HCT116 (cell line): ENCODE measurements around the gene WNT9A. TPM values are rescaled to one million over a fixed set of nuclear protein-coding genes. Genes with fewer than 3 reads are reported as not detected.

ENCODE experiments used
- ATAC-seq: fragments of 200-7000 bp; cut with Tn5 transposase; 2 replicates; pipeline ENCODE4 v1.9.1; 2020; ENCODE audit warnings: mild to moderate bottlenecking, moderate library complexity
- BruUV-seq: library from RNA; stranded (reverse); fragments of 400-500 nt; replicated peaks from 2 replicates; lab custom pipeline; 2021; lab: Mats Ljungman, UMichigan
- CTCF ChIA-PET: fragments of 300-600 bp; sonication (Branson Sonifier 250); formaldehyde crosslinking; loops from one replicate; lab custom pipeline; 2021; ENCODE audit warnings: antibody characterized with exemption; lab: Charles Lee
- POLR2A ChIA-PET: fragments of 300-600, 350-600 bp; sonication (Branson Sonifier 250); formaldehyde crosslinking; loops from one replicate; lab custom pipeline; 2021; ENCODE audit warnings: antibody characterized with exemption; lab: Charles Lee
- RAD21 ChIA-PET, 2 experiments: fragments of 300-600 bp; sonication (Branson Sonifier 250); formaldehyde crosslinking; loops; one replicate each; lab custom pipeline; 2023; ENCODE audit warnings: low total read pairs in 2 of 2; ENCODE audit not compliant: uncharacterized antibody in 2 of 2, unreplicated experiment in 2 of 2, low non-redundant PET in 1 of 2; lab: Charles Lee
- DNase-seq: peaks from one replicate; pipeline ENCODE4 v3.0.0-alpha.2; 2010; ENCODE audit warnings: low read depth, low spot score
- H2AFZ ChIP-seq: fragments of 200-600 bp; shearing (Covaris generic), sonication (generic); 2 replicates; pipeline ENCODE4 v1.6.1; 2017; ENCODE audit warnings: low read depth, mixed run types, mixed read lengths, antibody characterized with exemption, low read length; ENCODE audit not compliant: poor library complexity, severe bottlenecking
- H3K27ac ChIP-seq: 2 replicates; pipeline ENCODE4 v1.5.1; 2012; ENCODE audit warnings: low read depth, low read length
- H3K27me3 ChIP-seq: fragments of 200-600 bp; sonication (generic); 2 replicates; pipeline ENCODE4 v1.6.1; 2016; ENCODE audit warnings: mixed run types, low read length, mixed read lengths; ENCODE audit not compliant: insufficient read depth
- H3K36me3 ChIP-seq, 2 experiments: fragments of 200-500 bp in 1 of 2; fragments of 200-600 bp in 1 of 2; sonication (Bioruptor generic) in 1 of 2; sonication (generic) in 1 of 2; 2 replicates each; pipeline versions ENCODE4 v1.5.1 to v1.6.1; 2014 to 2016; ENCODE audit warnings: low read length in 2 of 2, inconsistent platforms in 1 of 2, mixed read lengths in 1 of 2, mixed run types in 1 of 2; ENCODE audit not compliant: insufficient read depth in 2 of 2, control insufficient read depth in 1 of 2
- H3K4me1 ChIP-seq, 2 experiments: fragments of 200-600 bp in 1 of 2; sonication (generic) in 1 of 2; 2 replicates each; pipeline versions ENCODE4 v1.5.1 to v1.6.1; 2012 to 2017; ENCODE audit warnings: low read length in 2 of 2, inconsistent platforms in 1 of 2, mild to moderate bottlenecking in 1 of 2, mixed read lengths in 1 of 2, mixed run types in 1 of 2, moderate library complexity in 1 of 2; ENCODE audit not compliant: insufficient read depth in 2 of 2, control insufficient read depth in 1 of 2
- H3K4me2 ChIP-seq: fragments of 200-600 bp; sonication (generic); 2 replicates; pipeline ENCODE4 v1.6.1; 2017; ENCODE audit warnings: mixed run types, low read length, mixed read lengths
- H3K4me3 ChIP-seq, 2 experiments: fragments of 200-600 bp in 1 of 2; sonication (generic) in 1 of 2; replicated peaks in 1 of 2; 2 replicates each; pipeline ENCODE4 v1.5.1; 2011 to 2016; ENCODE audit warnings: low read length in 2 of 2, control low read depth in 1 of 2, low read depth in 1 of 2, mild to moderate bottlenecking in 1 of 2, mixed read lengths in 1 of 2, mixed run types in 1 of 2
- H3K79me2 ChIP-seq: fragments of 200-600 bp; sonication (generic); 2 replicates; pipeline ENCODE4 v1.6.1; 2017; ENCODE audit warnings: mild to moderate bottlenecking, mixed run types, low read length, moderate library complexity, mixed read lengths; ENCODE audit not compliant: insufficient read depth
- H3K9ac ChIP-seq: fragments of 200-600 bp; sonication (generic); 2 replicates; pipeline ENCODE4 v1.6.1; 2016; ENCODE audit warnings: low read length, mixed read lengths
- H3K9me2 ChIP-seq: fragments of 200-600 bp; sonication (generic), shearing (Covaris generic); 2 replicates; pipeline ENCODE4 v1.6.1; 2017; ENCODE audit warnings: mixed run types, mild to moderate bottlenecking, moderate library complexity; ENCODE audit not compliant: insufficient read depth
- H3K9me3 ChIP-seq, 2 experiments: fragments of 200-500 bp in 1 of 2; fragments of 200-600 bp in 1 of 2; sonication (Bioruptor generic) in 1 of 2; sonication (generic) in 1 of 2; 2 replicates each; pipeline ENCODE4 v1.6.1; 2014 to 2017; ENCODE audit warnings: low read length in 2 of 2, mixed read lengths in 2 of 2, inconsistent platforms in 1 of 2, low read depth in 1 of 2, mild to moderate bottlenecking in 1 of 2, mixed run types in 1 of 2, moderate library complexity in 1 of 2; ENCODE audit not compliant: control insufficient read depth in 1 of 2, insufficient read depth in 1 of 2
- H4K20me1 ChIP-seq: fragments of 200-600 bp; sonication (generic), shearing (Covaris generic); 2 replicates; pipeline ENCODE4 v1.6.1; 2017; ENCODE audit warnings: mixed run types, mild to moderate bottlenecking, moderate library complexity; ENCODE audit not compliant: insufficient read depth
- CEBPB ChIP-seq: IDR thresholded peaks from 2 replicates; pipeline ENCODE4 v1.6.1; 2012; ENCODE audit warnings: low read depth
- EGR1 ChIP-seq: IDR thresholded peaks from 2 replicates; pipeline ENCODE4 v1.6.1; 2012; ENCODE audit warnings: low read depth
- ELF1 ChIP-seq: IDR thresholded peaks from 2 replicates; pipeline ENCODE4 v1.6.1; 2012; ENCODE audit warnings: low read depth, borderline replicate concordance
- EZH2 ChIP-seq: fragments of 200-600 bp; sonication (generic); IDR thresholded peaks from 2 replicates; pipeline ENCODE4 v1.6.1; 2017; ENCODE audit warnings: antibody characterized with exemption, mixed run types
- EZH2phosphoT487 ChIP-seq: fragments of 200-600 bp; IDR thresholded peaks from 2 replicates; pipeline ENCODE4 v1.6.1; 2018; ENCODE audit warnings: antibody characterized with exemption, borderline replicate concordance
- FOSL1 ChIP-seq: IDR thresholded peaks from 2 replicates; pipeline ENCODE4 v1.6.1; 2012; ENCODE audit warnings: low read depth
- POLR2A ChIP-seq: IDR thresholded peaks from 2 replicates; pipeline ENCODE4 v1.7.0; 2011; ENCODE audit warnings: borderline replicate concordance; ENCODE audit not compliant: insufficient read depth, insufficient read length; ENCODE audit errors: extremely low read depth
- POLR2AphosphoS5 ChIP-seq: IDR thresholded peaks from 2 replicates; pipeline ENCODE4 v1.6.1; 2011; ENCODE audit warnings: mild to moderate bottlenecking, low read depth, low read length, moderate library complexity
- RAD21 ChIP-seq: IDR thresholded peaks from 2 replicates; pipeline ENCODE4 v1.6.1; 2012; ENCODE audit warnings: low read depth, mild to moderate bottlenecking
- SIN3A ChIP-seq: IDR thresholded peaks from 2 replicates; pipeline ENCODE4 v1.6.1; 2012; ENCODE audit warnings: low read depth
- SRF ChIP-seq: IDR thresholded peaks from 2 replicates; pipeline ENCODE4 v1.6.1; 2012; ENCODE audit warnings: low read depth
- TCF7L2 ChIP-seq: IDR thresholded peaks from 2 replicates; pipeline ENCODE4 v1.7.0; 2011; ENCODE audit warnings: borderline replicate concordance, inconsistent platforms; ENCODE audit not compliant: insufficient read depth, insufficient read length; ENCODE audit errors: extremely low read depth
- ZFX ChIP-seq: fragments of 450-650 bp; IDR thresholded peaks from 2 replicates; pipeline ENCODE4 v1.6.1; 2017
- ZNF274 ChIP-seq: fragments of 200-500 bp; sonication (Bioruptor generic); IDR thresholded peaks from 2 replicates; pipeline ENCODE4 v1.6.1; 2014; ENCODE audit warnings: mild to moderate bottlenecking, low read depth, low read length, inconsistent platforms
- intact Hi-C: fragments of 100-400 bp; cut with micrococcal nuclease; formaldehyde crosslinking; loops from 2 replicates; pipeline ENCODE4 v1.10.0; 2022
- total RNA-seq: library from RNA; stranded (reverse); gene quantifications from one replicate; pipeline ENCODE4 v1.2.1, GENCODE V29; 2021; ENCODE audit not compliant: unreplicated experiment
- TF ChIP-seq, protein P1 (sequence below), 3 experiments: fragments of 200-600 bp in 1 of 3; sonication (generic) in 1 of 3; IDR thresholded peaks in 2 of 3; conservative IDR thresholded peaks in 1 of 3; 2 replicates each; pipeline ENCODE4 v1.5.1; 2012 to 2017; ENCODE audit warnings: low read depth in 2 of 3, low read length in 2 of 3, antibody characterized with exemption in 1 of 3, borderline replicate concordance in 1 of 3, control low read depth in 1 of 3, mild to moderate bottlenecking in 1 of 3, mixed read lengths in 1 of 3, mixed run types in 1 of 3, moderate library complexity in 1 of 3; ENCODE audit not compliant: insufficient read depth in 1 of 3
- TF ChIP-seq, protein P2 (sequence below): IDR thresholded peaks from 2 replicates; pipeline ENCODE4 v1.6.1; 2012
- TF ChIP-seq, protein P3 (sequence below): IDR thresholded peaks from 2 replicates; pipeline ENCODE4 v1.6.1; 2012
- TF ChIP-seq, protein P4 (sequence below): IDR thresholded peaks from 2 replicates; pipeline ENCODE4 v1.6.1; 2011; ENCODE audit warnings: mild to moderate bottlenecking, low read length, moderate library complexity; ENCODE audit not compliant: insufficient replicate concordance; ENCODE audit errors: extremely low read depth

The WNT9A gene
- total RNA-seq, 1 experiment from 2014 or later = 5.6 TPM

DNA sequence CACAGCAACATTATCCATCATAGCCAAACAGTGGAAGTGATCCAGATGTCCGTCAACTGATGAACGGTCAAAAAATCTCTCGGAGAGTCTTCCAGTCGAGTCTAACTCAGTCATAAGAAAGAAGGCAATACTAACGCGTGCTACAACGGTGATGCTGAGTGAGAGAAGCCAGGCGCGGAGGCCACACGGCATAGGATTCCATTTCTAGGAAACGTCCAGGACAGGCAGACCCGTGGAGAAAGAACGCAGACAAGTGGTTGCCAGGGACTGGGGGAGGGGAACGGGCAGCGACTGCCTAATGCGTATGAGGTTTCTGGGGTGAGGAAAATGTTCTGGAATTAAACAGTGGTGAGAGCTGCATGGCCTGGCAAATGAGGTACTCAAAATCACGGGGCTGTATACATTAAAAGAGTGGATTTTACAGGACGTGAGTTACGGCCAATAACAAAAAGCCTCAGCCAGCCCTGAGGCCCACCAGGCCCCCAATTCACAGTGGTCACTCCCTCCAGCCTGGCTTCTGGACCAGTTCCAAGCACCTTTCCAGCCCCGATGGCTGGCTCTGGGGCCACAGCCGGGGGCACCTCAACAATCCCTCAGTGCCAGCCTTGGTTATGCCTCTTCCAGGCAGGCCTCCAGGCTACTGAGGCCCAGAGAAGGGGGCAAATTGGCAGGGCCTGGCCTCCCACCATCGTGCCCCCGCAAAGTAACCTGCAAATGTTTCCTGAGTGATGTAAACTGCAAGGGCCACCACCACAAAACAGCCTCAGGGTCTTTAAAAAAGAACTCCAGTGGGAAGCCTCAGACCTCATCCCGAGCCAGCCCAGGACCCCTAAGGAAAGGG lies 3.4 kb downstream of the WNT9A start (continued):
- TF ChIP-seq ZNF274 (no peak), ELF1 (no peak), CEBPB (no peak), FOSL1 (no peak)
- TF ChIP-seq, protein P1, sequence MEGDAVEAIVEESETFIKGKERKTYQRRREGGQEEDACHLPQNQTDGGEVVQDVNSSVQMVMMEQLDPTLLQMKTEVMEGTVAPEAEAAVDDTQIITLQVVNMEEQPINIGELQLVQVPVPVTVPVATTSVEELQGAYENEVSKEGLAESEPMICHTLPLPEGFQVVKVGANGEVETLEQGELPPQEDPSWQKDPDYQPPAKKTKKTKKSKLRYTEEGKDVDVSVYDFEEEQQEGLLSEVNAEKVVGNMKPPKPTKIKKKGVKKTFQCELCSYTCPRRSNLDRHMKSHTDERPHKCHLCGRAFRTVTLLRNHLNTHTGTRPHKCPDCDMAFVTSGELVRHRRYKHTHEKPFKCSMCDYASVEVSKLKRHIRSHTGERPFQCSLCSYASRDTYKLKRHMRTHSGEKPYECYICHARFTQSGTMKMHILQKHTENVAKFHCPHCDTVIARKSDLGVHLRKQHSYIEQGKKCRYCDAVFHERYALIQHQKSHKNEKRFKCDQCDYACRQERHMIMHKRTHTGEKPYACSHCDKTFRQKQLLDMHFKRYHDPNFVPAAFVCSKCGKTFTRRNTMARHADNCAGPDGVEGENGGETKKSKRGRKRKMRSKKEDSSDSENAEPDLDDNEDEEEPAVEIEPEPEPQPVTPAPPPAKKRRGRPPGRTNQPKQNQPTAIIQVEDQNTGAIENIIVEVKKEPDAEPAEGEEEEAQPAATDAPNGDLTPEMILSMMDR (IDR thresholded peaks at IDR 0.05 in 2 of 3, conservative IDR thresholded peaks at IDR 0.05 in 1 of 3; ENCODE audit: borderline replicate concordance in 1 of 3, insufficient read depth in 1 of 3, low read depth in 2 of 3, low read length in 2 of 3) = no peak
- TF ChIP-seq, protein P2, sequence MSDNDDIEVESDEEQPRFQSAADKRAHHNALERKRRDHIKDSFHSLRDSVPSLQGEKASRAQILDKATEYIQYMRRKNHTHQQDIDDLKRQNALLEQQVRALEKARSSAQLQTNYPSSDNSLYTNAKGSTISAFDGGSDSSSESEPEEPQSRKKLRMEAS = no peak

DNA sequence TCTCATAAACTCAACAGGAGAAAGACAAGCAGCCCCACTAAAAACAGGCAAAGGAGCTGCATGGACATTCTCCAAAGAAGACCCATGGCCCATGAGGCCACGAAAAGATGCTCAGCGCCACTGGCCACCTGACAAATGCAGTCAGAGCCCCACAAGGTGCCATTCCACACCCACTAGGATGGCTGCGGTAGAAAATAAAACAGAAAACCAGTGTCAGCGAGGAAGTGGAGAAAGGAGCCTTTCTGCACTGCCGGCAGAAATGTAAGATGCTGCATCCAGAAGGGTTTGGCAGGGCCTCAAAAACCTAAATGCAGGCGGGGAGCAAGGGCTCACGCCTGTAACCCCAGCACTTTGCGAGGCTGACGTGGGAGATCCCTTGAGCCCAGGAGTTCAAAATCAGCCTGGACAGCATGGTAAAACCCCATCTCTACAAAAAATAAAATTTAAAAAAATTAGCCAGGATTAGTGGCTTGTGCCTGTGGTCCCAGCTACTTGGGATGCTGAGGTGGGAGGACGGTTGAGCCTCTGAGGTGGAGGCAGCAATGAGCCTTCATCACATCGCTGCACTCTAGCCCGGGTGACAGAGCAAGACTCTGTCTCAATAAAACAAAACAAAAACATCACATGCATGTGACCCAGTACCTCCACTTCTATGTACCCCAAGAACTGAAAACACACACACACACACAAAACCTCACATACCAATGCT lies 4.2 kb downstream of the WNT9A start:
- no peak for DNase-seq
- H2AFZ ChIP-seq = no peak overlapping the region
- peaks cover 14 to 28% of the 10 kb centered on the region in 2 experiments for H3K4me1 ChIP-seq
- H3K4me3 ChIP-seq = no peak overlapping the region
- no peak for ATAC-seq
- no peak overlapping the region for H3K27ac ChIP-seq
- no TSS peak for BruUV-seq
- H3K4me2 ChIP-seq = no peak overlapping the region
- ChIA-PET CTCF (no interaction called here), POLR2A (no interaction called here), RAD21 (no interaction called here)
- H4K20me1 ChIP-seq = no peaks in the 10 kb centered on the region
- no peaks in the 10 kb centered on the region for H3K9me2 ChIP-seq
- intact Hi-C loops = no loop called here
- no peaks in the 10 kb centered on the region for H3K36me3 ChIP-seq
- H3K27me3 ChIP-seq = no peaks in the 10 kb centered on the region
- H3K9me3 ChIP-seq = no peaks in the 10 kb centered on the region
- H3K79me2 ChIP-seq = peaks cover 23% of the 10 kb centered on the region; the same call in 1 of the 2 replicates
- H3K9ac ChIP-seq = no peak overlapping the region
- TF ChIP-seq ZFX (no peak), SIN3A (no peak), CEBPB (no peak), POLR2A (no peak), RAD21 (no peak), EGR1 (no peak), POLR2AphosphoS5 (no peak), EZH2phosphoT487 (no peak), ELF1 (no peak), TCF7L2 (no peak), SRF (no peak), ZNF274 (no peak), EZH2 (no peak)
- TF ChIP-seq, protein P3, sequence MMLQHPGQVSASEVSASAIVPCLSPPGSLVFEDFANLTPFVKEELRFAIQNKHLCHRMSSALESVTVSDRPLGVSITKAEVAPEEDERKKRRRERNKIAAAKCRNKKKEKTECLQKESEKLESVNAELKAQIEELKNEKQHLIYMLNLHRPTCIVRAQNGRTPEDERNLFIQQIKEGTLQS = no peak
- TF ChIP-seq, protein P4, sequence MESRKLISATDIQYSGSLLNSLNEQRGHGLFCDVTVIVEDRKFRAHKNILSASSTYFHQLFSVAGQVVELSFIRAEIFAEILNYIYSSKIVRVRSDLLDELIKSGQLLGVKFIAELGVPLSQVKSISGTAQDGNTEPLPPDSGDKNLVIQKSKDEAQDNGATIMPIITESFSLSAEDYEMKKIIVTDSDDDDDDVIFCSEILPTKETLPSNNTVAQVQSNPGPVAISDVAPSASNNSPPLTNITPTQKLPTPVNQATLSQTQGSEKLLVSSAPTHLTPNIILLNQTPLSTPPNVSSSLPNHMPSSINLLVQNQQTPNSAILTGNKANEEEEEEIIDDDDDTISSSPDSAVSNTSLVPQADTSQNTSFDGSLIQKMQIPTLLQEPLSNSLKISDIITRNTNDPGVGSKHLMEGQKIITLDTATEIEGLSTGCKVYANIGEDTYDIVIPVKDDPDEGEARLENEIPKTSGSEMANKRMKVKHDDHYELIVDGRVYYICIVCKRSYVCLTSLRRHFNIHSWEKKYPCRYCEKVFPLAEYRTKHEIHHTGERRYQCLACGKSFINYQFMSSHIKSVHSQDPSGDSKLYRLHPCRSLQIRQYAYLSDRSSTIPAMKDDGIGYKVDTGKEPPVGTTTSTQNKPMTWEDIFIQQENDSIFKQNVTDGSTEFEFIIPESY = no peak
